Middle frontal gyrus (tissue), 1 donor: ENCODE measurements around the gene CCSER2.
"Not testable (repeated sequence)": the region's sequence is repeated elsewhere in the genome, so short reads cannot be mapped to it uniquely, and the experiment has no call there.

Experiments
- DNase-seq: peaks from one replicate; pipeline ENCODE4 v3.0.0-alpha.2; 2015; ENCODE audit warnings: low spot score; ENCODE audit errors: extremely low spot score

CCSER2 gene

DNA sequence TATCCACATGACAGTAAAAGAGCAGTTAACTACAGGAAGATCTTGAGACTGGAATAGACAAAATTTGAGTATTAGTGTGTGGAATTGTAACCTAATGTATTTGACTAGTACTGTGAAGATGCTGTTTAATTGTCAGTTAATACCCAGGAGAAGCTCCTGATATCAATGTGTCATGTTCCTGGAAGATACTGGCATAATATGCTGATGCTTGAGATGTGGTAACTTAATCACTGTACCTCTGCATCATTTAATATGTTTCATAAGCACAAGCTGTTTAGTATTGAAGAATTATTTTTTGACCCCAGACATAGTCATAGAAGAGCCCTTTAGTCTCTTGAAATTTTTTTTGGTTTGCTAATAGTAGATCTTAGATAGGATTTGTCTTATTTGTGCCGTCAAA, 15.4 kb downstream of the CCSER2 start:
- DNase-seq = no peak

DNA sequence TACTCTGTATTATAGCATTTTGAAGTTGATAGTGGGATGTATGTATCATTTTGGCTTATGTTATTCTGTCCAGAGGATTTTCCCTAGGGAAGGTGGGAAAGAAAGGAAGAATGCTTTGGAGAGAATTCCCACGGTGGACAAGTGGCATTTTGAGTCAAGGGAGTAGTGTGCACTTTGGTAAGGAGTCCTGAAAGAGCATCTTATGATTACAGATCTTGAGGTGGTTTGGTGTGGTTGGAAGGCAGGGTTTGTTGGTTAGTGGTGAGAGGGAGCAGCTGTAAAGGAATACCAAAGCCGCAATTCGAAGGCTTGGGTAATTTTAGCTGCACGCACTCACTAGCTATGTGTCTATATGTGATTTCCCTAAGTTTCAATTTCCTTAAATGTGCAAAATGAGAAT, 16.1 kb downstream of the CCSER2 start:
- DNase-seq = no peak

DNA sequence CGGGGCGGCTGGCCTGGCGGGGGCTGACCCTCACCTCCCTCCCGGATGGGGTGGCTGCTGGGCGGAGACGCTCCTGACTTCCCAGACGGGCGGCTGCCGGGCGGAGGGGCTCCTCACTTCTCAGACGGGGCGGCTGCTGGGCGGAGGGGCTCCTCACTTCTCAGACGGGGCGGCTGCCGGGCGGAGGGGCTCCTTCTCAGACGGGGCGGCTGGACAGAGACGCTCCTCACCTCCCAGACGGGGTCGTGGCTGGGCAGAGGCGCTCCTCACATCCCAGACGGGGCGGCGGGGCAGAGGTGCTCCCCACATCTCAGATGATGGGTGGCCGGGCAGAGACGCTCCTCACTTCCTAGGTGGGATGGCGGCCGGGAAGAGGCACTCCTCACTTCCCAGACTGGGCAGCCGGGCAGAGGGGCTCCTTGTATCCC, 19.2 kb downstream of the CCSER2 start:
- not testable (repeated sequence) for DNase-seq

DNA sequence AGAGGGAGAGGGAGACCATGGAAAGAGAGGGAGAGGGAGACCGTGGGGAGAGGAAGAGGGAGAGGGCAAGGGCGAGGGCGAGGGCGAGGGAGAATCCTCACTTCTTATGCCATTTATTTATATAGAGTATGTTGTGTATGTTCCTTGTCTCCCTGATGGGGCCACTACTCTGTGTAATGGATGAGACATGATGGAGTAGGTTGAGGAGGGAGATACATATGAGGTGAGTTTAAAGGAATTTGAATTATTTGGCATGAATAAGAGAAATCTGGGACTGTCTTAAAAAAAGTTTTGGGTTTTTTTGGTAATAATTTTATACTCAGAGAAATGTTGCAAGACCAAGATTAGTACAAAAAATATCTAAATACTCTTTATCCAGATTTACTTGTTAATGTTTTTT, 20.1 kb downstream of the CCSER2 start:
- DNase-seq = no peak

DNA sequence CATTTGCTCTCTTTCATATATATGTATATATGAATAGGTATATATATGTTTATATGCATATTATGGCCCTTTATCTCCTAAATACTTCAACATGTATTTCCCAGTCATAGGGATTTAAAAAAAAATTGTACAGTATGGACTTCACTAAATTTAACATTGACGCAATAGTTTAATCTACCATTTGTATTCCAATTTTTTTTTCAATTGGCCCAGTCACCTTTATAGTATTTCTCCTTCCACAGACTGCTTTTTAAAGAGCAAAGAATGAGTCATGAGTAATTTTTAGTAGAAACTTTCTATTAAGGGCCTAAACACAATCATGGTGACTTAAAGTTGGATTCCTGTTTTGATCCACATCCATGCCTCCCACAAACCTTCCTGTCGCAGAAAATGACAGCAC, 20.5 kb downstream of the CCSER2 start:
- DNase-seq = no peak

DNA sequence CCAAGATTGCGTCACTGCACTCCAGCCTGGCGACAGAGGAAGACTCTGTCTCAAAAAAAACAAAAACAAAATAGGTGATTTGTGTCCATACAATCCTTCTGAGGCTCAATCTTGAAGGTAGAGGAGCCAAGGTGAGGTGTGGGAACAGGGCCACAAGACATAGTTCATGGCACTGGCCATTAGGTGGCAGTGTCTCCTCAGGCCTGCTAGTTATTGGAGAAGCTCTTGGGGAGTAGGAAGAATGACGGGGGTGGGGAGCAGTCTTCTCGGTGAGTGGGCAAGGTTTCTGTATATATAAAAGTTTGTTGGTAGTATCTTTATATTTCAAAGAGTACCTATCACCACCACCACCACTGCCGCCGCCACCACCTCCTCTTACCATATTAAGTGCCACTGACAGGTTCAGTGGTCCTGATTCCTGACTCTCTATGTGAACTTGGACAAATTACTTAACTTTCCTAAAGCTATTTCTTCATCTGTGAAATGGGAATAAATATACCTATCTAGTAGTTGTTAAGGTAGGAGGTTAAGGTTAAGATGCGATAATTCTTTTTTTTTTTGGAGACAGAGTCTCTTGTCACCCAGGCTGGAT, 24.0 kb downstream of the CCSER2 start:
- DNase-seq = no peak

DNA sequence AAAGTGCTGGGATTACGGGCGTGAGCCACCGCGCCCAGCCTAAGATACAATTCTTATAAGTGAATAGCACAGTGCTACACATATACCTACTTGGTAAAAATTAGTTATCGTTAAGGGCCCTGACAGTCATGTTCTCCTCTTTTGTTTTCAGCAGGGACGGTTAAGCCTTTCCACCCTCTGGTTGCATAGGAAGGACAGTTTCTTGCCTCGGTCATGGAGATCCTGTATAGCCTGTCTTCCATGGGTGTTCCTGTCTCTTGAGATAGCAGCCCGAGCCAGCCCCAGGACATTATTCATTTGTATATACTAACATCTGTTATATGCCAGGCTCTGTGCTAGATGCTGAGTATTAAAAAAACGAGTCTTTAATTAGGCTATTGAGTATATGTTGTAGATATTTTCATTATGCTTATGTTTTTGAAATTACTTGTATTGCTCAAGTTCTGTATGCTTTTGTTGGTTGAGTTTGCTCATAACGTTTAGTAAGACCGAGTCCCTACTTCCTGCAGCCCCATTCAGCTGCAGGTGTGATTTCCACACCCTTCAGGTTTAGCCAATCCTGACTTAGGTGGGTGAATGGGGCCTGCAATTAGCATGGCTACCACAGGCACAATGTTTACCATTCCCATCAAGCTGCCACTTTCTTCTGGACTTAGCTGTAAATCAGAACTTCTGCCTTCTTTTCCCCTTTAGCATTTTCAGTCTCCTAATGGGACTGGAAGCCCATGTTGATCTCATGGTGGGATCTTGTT, 24.8 kb downstream of the CCSER2 start:
- DNase-seq = no peak

DNA sequence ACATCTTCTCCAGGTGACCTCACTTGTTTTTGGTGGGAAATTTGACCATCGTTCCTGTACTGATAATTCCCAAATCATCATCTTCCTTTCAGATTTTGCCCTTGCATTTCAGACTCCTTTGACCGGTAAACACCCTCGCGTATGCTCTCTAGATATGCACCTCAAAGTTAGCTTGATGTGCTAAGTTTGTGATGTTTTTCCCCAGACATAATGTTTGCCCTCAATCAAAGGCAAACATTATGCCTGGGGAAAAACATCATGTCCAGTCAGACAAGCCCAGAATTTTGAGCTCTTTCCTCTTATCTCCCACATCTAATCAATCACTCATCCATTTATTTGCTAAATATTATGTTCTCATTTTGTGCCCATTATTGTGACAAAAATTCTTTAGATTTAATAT, 26.2 kb downstream of the CCSER2 start:
- no peak for DNase-seq

DNA sequence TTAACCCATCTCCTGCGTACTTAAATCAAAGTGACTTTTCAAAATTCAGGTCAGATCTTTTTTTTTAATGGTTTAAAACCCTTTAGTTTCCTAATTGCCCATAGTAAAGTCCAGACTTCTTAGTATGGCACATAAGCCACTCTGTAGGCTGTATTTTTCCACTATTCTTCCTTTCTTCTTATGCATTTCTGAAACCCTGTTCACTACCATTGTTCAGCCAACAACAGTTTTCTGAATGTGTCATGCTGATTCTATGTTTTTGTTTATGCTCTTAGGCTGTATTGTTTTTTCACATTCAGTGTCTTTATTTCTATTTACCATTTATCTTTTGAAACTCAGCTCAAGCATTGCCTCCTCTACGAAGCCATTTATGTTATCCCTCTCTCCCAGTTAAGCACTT, 26.7 kb downstream of the CCSER2 start:
- no peak for DNase-seq

DNA sequence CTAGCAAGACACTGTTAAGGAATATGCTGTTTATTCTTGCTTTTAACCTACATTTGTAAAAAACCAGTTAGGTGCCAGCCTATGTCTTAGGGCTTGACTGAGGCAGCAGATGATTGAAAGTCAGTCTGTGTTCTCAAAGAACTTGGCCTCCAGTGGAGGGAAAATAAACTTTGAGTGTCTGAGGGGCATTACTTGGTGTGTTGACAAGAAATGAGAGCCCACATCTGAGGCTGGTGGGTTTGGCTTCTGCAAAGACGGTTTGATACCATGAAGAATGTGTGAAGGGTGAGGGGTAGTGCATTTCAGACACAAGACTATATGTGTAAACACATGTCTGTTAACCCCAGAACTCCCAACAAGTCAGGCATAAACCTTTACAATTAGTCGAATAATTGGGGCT, 28.5 kb downstream of the CCSER2 start:
- DNase-seq = no peak

DNA sequence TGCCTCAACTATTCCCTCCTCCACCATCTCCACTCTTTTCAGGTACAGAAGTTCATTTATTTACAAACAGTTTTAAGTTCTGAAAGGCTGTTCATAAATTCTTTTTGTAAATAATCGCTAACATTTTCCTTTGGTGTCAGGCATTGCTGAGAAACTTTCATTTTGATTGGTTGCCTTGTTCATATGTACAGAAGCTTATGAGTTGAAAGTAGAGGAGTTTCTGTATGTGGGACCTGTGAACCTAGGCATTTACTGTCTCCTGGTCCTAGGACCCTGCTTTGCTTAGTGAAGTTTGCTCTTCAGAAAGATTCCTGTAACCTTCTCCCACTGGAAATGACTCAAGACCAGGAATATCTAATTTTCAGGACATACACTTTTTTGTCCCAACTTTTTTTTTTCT, 30.4 kb downstream of the CCSER2 start:
- DNase-seq = no peak

DNA sequence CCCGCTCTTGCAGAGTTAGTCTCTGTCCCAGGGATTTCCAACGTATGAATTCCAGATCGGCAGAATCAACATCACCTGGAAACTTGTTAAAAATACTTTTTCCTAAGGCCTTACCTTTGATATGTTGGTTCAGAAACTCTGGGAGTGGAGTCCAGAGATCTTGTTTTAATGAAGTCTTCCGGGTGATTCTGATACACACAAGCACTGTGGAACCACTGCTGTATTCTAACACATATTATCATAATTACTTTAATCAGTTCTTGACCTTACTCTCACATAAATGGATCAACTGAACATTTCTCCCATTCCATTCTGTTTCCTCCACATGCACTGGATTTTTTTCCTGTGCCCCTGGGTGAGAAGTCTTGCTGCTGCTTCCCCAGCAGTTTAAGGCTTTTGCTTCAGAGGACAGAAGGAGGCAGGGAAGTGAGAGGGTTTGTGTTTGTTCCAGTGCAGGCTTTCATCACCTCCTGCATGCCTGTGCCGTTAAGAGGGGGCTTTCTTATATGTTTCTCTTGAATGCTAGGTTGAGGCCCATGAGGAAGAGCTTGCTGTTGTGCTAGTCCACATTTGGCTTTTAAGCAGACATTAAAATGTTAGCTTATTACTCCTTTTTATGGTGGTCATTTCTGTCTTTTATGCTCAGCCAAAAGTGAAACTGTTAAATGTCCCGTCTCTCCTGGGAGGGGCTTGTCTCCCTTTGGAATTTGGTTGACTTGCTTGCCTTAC, 32.4 kb downstream of the CCSER2 start:
- no peak for DNase-seq

DNA sequence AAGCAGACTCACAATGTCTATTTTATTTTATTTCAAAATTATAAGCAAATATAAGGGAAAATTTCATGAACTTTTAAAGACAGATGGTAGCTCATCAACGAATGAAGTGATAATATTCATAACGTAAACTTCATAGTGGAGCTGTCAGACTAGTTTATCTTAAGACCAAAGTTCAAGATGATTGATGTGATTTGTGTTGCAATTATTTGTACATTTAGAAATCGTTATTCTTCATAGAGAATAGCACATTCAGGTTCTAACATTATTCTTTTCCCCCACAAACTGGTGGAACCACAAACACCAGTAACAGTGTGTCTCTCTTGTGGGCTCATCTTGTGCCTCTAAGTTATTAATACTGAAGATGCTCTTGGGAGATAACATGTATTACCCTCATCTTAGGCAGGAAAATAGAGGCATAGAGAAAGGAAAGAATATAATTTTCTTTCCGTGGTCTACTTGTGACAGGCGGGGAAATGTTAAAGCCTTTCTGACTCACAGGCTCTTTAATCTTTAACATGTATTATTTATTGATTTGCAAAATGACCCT, 37.0 kb downstream of the CCSER2 start:
- no peak for DNase-seq

DNA sequence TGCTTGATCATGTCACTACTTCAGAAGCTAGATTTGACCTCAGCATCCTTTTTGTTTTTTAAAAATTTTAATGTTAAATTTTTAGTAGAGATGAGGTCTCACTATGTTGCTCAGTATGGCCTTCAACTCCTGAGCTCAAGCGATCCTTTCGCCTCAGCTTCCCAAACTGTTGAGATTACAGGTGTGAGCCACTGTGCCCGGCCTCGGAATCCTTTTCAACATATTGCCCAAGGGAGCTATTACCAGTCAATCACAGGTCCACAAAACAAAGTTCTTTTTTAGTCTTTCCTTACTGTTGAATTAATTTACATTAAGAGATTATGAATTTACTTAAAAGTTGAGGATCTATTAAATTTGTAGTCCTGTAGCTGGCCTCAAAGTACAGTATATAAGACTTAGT, 37.7 kb downstream of the CCSER2 start:
- no peak for DNase-seq

DNA sequence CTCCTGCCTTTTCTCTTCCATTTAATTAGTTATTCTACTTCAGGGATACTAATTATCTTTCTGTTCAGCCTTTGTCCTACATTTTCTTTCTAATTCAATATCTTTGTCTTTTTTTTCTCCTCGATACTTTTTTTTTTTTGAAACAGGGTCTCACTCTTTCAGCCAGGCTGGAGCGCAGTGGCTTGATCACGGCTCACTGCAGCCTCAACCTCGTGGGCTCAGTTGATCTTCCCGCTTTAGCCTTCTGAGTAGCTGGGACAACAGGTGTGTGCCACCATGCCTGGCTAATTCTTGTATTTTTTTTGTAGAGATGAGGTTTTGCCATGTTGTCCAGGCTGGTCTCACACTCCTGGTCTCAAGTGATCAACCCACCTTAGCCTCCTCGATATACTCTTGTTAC, 38.9 kb downstream of the CCSER2 start:
- no peak for DNase-seq

DNA sequence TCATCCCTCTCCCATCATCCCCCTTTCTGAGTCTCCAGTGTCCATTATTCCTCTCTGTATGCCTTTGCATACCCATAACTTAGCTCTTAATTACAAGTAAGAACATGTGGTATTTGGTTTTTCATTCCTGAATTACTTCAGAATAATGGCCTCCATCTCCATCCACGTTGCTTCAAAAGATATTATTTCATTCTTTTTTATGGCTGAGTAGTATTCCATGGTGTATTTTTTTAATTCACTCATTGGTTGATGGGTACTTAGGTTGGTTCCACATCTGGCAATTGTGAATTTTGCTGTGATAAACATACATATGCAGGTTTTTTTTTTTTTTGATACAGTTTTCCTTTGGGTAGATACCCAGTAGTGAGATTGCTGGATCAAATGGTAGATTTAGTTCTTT, 40.4 kb downstream of the CCSER2 start:
- DNase-seq = no peak

DNA sequence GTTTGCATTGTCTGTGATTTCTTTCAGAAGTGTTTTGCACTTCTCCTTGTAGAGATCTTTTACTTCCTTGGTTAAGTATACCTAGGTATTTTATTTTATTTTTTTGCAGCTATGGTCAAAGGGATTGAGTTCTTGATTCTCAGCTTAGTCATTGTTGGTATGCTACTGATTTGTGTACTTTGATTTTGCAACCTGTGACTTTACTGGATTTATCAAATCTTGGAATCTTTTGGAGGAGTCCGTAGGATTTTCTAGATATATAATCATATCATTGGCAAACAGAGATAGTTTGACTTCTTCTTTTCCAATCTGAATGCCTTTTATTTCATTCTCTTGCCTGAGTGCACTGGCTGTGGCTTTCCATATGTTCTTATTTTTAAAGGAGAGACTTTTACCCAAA, 41.9 kb downstream of the CCSER2 start:
- DNase-seq = no peak

DNA sequence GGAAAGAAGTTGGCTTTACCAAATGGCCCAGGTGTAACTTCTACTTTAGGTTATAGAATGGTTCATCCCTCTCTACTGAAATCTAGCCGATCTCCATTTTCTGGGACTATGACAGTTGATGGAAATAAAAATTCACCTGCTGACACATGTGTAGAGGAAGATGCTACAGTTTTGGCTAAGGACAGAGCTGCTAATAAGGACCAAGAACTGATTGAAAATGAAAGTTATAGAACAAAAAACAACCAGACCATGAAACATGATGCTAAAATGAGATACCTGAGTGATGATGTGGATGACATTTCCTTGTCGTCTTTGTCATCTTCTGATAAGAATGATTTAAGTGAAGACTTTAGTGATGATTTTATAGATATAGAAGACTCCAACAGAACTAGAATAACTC, 43.6 kb downstream of the CCSER2 start:
- no peak for DNase-seq

DNA sequence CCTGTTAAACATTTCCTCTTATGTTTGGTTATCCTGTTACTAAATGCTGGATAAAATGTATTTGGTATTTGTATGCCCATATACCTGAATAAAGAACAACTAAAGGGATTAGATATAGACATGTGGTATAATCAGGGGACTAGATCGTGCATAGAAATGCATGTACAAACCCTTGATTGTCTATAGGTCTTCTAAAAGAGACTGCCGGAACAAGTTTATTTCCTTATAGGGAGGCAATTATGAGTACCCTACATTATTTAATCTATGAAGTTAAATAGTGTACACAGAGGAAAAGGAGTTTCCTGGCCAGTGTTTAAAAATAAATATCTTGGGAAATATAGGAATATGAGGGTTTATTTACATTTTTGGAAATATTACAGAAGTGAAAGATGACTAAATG, 44.6 kb downstream of the CCSER2 start:
- DNase-seq = no peak

DNA sequence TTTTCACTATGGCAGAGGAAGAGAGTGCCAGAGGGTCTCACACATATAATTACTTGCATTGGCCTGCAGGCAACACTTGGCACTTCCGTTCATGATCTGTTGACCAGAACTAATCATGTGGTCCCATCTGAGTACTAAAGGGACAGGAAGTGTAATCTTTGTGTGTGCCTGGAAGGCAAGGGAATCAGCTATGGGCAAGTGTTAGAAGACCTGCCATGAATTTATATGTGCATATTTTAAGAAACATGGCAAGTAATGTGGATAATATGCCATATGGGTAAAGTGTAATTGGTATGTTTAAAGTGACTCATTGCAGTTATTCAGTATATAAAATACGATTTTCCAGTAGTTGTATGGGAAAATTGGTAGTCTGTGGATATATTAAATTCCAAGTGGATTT, 46.1 kb downstream of the CCSER2 start:
- no peak for DNase-seq

DNA sequence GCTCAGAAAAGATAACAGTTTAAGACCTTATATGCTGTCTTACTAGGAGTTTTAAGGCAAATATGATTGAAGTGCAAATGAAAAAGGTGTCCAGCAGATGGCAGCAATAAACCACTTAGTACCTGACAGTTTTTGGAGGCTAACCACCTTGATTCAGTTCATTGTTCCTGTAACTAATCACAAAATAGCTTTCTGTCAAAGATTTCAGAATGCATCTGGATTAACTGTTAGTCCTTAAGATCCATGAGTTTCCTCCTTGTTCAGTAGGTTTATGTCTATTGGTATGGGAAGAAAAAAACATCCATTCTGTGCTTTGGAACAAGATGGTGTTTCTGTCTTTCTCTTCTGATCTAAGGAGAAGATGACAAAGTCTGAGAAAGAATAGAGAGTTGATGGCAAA, 46.6 kb downstream of the CCSER2 start:
- DNase-seq = no peak

DNA sequence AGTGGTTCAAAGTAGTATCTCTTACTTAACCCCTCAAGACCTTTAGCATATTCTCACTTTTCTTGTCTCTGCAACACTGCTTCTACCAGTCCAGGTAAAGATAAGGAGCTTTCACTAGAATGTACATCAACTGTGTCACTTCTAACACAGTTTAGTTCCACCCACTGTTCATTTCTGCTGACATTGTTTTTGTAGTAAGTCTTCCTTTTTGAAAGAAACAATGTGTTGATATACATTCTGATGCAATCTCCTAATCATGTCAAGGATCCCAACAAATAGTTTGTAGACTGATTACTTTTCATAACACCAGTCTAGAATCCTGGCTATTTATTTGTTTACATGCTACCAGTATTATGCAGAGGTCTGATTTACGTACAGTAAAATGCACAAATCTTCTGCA, 47.5 kb downstream of the CCSER2 start:
- no peak for DNase-seq
